WERI-Rb-1 (cell line): Measurements from ENCODE around the gene C10orf71.

Experiments used
- DNase-seq: peaks from one replicate; pipeline ENCODE4 v3.0.0-alpha.2; 2020
- H3K27ac ChIP-seq: fragments of 250-450 bp; sonication (Bioruptor Pico); 2 replicates; pipeline ENCODE4 v1.5.1; 2020; ENCODE audit warnings: mild to moderate bottlenecking, moderate library complexity
- H3K27me3 ChIP-seq: fragments of 250-450 bp; sonication (Bioruptor Pico); 2 replicates; pipeline ENCODE4 v1.5.1; 2021; ENCODE audit warnings: mild to moderate bottlenecking, low read depth, moderate library complexity; ENCODE audit not compliant: insufficient read depth, severe bottlenecking
- H3K36me3 ChIP-seq: fragments of 250-450 bp; sonication (Bioruptor Pico); 2 replicates; pipeline ENCODE4 v1.5.1; 2020; ENCODE audit warnings: mild to moderate bottlenecking, moderate library complexity
- H3K4me3 ChIP-seq: 2 replicates; pipeline ENCODE4 v1.5.1; 2011; ENCODE audit warnings: low read depth, mild to moderate bottlenecking, control low read depth, low read length
- H3K9me3 ChIP-seq: fragments of 250-450 bp; sonication (Bioruptor Pico); 2 replicates; pipeline ENCODE4 v1.5.1; 2021; ENCODE audit warnings: mild to moderate bottlenecking, moderate library complexity; ENCODE audit not compliant: severe bottlenecking
- TF ChIP-seq, protein P1 (sequence below): IDR thresholded peaks from 2 replicates; pipeline ENCODE4 v1.5.1; 2011; ENCODE audit warnings: low read depth, mild to moderate bottlenecking, control low read depth, inconsistent platforms, low read length

C10orf71 gene

DNA sequence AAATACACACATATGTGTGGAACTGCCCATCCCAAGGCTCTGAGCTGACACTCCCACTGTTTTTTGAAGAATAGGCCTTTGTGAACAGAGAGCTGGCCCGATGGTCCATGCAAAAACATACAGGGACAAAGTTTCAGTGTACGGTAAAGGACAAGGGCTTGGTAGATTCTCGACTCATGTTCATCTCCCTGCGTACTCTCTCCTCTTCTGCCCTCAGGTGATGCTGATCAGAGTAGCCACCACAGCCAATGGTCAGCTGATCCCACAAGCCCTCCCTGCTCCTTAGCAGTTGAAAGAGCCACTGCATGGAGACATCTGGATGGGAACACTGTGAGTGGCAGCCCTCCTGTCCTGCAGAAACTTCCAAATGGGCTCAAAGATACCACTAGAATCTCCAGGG is 23.1 kb upstream of the C10orf71 start:
- no peaks in the 10 kb centered on the region for H3K9me3 ChIP-seq
- no peak overlapping the region for H3K4me3 ChIP-seq
- TF ChIP-seq, protein P1, sequence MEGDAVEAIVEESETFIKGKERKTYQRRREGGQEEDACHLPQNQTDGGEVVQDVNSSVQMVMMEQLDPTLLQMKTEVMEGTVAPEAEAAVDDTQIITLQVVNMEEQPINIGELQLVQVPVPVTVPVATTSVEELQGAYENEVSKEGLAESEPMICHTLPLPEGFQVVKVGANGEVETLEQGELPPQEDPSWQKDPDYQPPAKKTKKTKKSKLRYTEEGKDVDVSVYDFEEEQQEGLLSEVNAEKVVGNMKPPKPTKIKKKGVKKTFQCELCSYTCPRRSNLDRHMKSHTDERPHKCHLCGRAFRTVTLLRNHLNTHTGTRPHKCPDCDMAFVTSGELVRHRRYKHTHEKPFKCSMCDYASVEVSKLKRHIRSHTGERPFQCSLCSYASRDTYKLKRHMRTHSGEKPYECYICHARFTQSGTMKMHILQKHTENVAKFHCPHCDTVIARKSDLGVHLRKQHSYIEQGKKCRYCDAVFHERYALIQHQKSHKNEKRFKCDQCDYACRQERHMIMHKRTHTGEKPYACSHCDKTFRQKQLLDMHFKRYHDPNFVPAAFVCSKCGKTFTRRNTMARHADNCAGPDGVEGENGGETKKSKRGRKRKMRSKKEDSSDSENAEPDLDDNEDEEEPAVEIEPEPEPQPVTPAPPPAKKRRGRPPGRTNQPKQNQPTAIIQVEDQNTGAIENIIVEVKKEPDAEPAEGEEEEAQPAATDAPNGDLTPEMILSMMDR = no peak
- peaks cover 10% of the 10 kb centered on the region for H3K27me3 ChIP-seq
- no peak for DNase-seq
- H3K36me3 ChIP-seq = no peaks in the 10 kb centered on the region
- no peak overlapping the region for H3K27ac ChIP-seq

DNA sequence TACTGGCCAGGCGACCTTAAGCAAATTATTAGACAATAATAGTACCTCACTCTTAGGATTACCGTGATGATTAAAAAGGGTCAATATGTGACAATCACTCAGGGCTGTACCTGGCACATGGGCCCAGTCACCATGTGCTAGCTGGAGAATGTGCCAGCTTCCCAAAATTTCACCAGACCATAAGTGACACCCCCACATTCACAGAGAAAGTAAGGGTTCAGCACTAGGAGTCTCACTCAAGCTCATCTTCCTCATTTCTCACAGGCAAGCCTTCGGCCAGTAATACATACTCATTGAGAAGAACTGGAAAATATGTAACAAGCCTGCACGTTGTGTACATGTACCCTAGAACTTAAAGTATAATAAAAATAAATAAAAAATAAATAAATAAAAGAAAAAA is 22.4 kb upstream of the C10orf71 start:
- Histone ChIP-seq H3K9me3 (no peaks in the 10 kb centered on the region), H3K4me3 (no peak overlapping the region), H3K27ac (no peak overlapping the region), H3K36me3 (no peaks in the 10 kb centered on the region), H3K27me3 (peaks cover 10% of the 10 kb centered on the region)
- no peak for DNase-seq
- TF ChIP-seq, protein P1 = no peak

DNA sequence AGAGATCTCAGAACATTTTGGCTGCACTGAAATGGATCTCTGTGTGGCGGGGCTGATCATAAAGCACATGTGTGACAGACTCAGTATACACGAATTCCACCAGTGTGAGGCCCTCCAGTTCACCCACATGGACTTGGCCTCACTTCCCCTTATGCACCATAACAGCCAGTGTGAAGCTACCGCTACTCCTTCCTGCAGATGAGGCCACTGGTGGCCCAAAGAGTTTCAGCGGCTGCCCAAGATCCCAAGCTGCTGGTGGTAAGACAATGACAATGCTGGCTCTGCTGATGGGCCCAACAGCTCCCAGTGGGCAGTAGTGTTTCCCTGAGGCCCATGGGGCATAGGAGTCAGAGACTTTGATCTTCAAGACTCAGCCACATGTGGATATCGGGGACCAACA is 21.0 kb upstream of the C10orf71 start:
- Histone ChIP-seq H3K36me3 (no peaks in the 10 kb centered on the region), H3K9me3 (no peaks in the 10 kb centered on the region), H3K27ac (no peak overlapping the region), H3K4me3 (no peak overlapping the region), H3K27me3 (peaks cover 10% of the 10 kb centered on the region)
- TF ChIP-seq, protein P1 = no peak
- DNase-seq = no peak

DNA sequence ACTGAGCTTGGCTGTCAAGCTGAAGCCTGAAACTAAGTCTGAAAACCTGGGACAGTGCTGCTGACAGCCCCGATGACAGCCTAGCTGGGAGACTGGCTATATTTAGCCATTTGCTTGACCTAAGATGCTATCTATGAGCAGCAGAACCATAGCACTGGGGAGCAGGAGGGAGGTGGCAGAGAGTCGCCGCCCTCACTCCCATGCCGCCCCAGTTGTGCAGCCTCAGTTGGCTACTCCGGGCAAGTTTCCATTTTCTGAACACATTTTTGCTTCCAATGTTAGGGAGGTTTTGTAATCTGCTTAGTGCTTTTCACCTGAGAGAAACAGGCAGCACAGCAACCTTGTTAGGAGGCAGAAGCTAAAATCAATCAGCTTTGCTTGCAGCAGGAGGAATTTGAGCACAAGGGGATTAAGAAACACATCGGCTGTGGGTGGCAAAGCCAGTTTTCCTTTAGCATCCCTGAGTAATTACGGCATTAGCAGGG is 20.4 kb upstream of the C10orf71 start:
- DNase-seq = no peak
- peaks cover 10% of the 10 kb centered on the region for H3K27me3 ChIP-seq
- TF ChIP-seq, protein P1 = no peak
- no peak overlapping the region for H3K4me3 ChIP-seq
- H3K27ac ChIP-seq = no peak overlapping the region
- no peaks in the 10 kb centered on the region for H3K9me3 ChIP-seq
- no peaks in the 10 kb centered on the region for H3K36me3 ChIP-seq

DNA sequence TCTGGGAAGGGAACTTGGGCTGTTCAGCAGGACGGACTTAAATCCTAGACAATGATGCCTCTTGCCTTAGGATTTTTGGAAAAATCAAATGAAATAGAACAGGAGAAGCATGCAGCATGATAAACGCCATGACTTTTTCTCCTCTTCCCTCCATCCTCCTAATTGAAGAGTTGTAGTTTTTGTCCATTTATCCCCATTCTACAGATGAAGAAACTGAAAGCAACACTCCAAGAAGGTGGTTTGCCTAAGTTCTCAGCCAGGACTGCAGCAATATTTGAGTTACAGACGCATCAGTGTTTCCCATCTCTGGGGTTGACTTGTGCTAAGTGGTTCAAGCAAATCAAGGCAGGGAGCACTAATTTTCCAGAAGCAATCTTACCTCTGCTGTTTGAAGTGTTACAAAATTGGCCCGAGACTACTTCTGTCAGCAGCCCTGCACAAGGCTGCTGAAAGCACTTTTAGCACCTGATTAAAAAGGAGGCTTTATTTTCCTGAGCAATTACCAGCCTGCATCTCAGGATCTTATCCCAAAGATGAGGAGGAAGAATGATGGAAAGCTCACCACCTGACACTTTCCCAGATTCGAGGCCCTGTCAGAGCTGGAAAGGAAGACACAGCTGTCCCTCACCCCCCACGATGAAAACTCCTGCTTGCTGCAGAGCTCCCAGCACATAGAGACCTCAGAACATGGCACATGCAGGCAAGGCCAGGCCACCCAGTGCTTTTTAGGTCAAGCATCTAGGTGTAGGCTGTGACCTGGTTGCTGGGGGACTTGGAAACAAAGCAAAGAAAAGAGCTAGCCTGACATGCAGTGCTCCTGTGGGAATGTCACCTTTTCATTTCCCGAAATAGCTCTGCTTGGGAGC is 19.7 kb upstream of the C10orf71 start:
- Histone ChIP-seq H3K27me3 (peaks cover 4% of the 10 kb centered on the region), H3K27ac (no peak overlapping the region), H3K4me3 (no peak overlapping the region), H3K9me3 (no peaks in the 10 kb centered on the region), H3K36me3 (no peaks in the 10 kb centered on the region)
- TF ChIP-seq, protein P1 = no peak
- no peak for DNase-seq
